EL (cell line): Measurements from ENCODE around the gene BFSP1.
A peak's percentile ranks its signal among the peaks of the same experiment; 100 is the strongest.

Experiments
- DNase-seq: peaks from one replicate; pipeline ENCODE4 v3.0.0-alpha.2; 2016

BFSP1 gene

DNA sequence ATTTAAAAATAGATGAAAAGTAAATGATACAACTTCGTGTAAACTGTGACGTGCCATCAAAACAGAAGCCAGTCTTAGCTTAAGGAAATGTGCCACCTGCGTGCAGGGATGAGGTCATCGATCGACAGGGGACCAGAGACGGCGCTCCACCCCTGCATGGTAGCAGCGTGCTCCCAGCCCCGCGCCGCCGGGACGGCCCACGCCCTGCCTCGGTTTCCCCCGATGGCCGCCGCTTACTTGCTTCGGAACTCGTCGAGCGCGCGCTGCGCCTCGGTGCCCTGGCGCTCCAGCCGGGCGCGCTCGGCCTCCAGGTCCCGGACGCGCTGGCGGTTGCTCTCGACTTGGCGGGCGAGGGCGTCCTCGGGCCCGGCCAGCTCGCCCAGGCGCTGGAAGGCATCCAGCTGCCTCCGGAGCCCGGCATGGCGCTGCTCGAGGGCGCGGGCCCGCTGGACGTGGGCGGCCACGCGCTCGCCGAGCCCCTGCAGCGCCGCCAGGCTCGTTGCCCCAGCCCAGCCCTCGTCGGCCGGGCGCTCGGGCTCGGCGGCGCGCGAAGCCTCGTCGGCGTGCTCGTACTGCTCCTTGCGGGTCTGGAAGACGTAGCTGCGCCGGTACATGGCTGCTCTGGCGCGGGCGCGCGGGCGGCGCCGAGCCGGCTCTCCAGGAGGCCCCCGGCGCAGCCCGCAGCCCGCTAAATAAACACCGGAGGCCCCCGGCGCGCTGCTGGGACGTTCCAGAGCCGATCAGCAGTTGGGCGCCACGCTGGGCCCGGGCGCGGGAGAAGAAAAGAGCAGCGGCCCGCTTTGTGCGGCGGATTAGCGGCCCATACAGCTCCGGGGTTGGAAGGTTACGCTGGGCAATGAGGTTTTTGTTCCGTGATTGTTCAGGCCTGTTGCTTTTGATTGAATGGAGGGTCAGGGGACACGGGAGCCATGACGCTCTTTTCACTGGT, at the start of gene BFSP1:
Gene BFSP1 (minus strand): TSS at position 664 of the 949 bp plus-strand sequence. CDS start 50 bp downstream, at position 614.
- peak; percentile 73 for DNase-seq

DNA sequence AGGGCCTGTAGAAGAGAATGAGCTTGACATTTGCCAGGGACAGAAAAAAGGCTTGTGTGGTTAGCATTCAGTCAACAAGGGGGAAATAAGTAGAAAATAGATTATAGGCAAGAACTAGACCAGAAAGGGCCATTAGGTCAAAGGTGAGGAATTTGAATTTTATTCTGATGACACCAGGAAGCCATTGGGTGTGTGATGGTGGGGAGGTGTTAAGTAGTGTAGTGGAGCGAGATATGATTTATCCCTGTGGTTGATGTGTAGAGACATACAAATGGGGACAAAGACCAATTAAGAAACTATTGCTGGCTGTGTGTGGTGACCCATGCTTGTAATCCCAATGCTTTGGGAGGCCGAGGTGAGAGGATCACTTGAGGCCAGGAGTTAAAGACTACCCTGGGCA, 49.7 kb upstream of the BFSP1 start:
- DNase-seq: no peak

DNA sequence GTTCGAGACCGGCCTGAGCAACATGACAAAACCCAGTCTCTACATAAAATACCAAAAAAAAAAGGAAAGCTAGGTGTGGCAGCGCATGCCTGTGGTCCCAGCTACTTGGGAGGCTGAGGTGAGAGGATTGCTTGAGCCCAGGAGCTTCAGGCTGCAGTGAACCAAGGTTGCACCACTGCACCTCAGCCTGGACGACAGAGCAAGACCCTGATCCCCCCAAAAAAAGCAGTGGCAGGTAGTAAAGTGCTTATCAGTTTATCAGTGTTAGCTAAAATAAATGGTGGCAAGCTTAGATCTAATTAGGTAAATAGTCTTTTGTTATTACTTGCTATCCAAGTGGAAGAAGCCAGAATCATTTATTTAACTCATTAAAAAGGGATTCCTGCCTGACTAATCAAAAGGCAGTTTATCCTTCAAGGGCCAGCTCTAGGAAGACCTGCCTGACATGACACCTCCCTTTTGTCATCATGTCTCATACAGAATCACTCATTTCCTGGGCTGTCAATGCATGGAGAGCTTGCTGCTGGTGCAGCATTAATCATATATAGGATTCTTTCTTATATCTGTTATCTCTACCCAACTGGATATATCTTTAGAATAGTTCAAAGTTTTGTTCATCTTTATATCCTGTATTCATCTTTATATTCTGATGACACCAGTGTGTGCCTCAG, 48.3 kb upstream of the BFSP1 start:
- DNase-seq: peak; percentile 25

DNA sequence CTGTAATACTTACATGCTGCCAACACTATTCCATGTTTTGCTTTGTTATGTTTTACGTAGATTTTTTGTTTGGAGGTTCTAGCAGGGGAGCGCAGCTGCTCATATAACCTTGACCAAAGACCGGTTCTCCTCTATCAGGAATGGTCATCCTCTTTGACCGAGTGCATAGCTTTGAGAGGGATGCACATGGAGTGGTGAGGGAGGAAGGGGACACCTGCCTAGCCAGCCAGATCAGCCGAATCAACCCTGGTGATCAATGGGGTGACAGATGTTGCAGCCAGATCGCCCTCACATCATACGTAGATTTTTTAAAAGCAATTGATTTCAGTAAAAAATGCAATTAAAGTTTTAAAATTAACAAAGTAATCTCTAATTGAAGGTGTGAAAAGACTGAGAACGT, 45.0 kb upstream of the BFSP1 start:
- DNase-seq: no peak

- DNase-seq: no peak
These were observed 42.3 kb upstream of the BFSP1 start for GRCh38 chr20:17573463-17573862.

GRCh38 chr20:17572034-17572638, 41.0 kb upstream of the BFSP1 start:
- no peak for DNase-seq

- peak; percentile 24 for DNase-seq
These were observed 40.0 kb upstream of the BFSP1 start for GRCh38 chr20:17571153-17571527.

- peak; percentile 65 for DNase-seq
These were observed 39.4 kb upstream of the BFSP1 start for GRCh38 chr20:17570347-17571152.

DNA sequence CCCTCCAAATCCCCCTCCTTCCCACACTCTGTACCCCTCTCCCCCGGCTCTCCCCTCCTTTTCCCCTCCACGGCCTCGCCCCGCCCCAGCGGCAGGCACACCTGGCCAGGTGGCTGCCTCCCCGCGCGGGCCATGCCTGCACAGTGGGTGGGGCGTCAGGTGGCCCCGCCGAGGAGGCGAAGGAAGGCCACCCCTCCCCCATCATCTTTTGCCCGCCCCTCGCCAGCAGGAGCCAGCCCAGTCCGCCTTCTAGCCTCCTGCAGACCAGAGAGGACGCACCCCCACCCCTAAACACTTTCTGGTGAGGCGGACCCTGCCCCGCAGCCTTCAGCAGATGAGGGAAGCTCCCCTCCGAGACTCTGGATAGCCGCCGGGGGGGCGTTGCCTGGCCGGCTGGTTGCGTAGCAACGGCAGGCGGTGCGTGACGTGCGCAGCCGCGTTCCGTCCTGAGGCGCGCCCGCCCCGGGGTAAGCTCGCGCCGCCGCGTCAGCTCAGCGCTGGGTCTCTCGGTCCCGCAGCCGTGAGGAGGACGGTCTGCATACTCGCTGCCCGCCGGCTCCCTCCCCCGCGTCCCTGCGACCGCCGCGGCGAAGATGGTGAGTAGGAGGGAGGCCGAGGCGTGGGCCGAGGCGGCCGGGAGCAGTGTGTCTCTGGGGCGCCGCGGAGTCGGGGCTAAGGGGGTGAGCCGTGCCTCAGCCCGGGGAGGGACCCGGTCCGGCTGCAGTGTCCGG, 38.6 kb upstream of the BFSP1 start, which contains the start of gene DSTN:
Gene DSTN (plus strand): TSS at position 460 of the 731 bp plus-strand sequence. CDS start 134 bp downstream, at position 594.
- peak; percentile 96 for DNase-seq

DNA sequence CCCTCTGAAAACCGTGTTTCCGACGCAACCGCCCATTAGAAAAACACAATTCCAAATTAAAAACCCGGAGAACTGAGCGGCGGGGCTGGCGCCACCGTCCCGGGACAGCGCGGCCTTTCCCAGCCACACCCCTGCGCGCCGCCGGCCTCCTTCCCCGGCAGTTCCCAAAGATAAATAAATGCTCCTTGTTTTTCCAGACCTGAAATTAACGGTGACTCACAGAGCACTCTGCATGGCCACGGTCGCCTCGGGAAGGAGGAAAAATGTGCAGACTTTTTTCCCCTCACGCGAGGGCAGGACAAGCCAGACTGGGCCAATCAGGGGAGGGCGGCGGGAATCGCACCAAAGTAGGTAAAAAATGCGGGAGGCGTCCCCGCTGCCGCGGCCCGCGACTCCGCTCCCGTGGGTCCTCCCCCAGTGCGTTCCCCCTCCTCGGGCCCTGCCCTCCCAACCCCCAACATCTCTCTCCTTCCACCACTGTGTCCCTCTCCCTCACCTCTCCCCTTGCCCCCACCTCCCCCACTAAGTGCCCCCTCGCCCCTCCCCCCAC, 37.9 kb upstream of the BFSP1 start:
- DNase-seq: peak; percentile 99

DNA sequence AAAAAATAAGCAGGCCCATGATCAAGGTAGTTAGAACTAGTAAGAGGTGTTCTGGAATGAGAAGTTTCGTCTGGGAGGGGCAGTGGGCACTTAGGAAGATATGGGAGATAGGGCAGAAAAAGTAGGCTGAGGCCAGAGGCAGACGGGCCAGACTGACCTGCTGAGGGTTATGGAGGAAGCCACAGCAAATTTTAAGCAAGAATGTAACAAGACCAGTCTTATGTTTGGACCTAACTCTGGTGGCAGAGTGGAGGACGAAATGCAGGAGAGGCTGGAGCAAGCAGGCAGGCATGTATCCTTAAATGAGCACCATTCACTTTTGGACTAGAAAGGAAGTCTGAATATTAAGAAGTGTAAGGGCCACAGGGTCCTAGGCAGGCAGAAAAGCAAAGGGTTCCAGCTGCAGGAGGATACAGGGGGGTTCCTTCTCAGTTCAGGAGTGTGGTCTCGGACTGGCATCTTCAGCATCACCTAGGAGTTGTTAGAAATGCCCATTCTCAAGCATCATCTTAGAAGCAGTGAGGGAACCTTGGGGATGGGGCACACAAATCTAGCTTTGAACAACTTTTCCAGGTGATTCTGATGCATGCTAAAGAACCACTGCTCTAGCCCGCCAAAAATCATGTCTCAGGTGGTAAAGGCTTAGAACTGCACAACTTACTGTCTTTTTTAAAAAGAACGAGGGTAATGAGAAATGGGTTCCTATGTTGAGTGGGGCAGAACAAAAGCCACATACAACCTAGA, 37.0 kb upstream of the BFSP1 start:
- no peak for DNase-seq

DNA sequence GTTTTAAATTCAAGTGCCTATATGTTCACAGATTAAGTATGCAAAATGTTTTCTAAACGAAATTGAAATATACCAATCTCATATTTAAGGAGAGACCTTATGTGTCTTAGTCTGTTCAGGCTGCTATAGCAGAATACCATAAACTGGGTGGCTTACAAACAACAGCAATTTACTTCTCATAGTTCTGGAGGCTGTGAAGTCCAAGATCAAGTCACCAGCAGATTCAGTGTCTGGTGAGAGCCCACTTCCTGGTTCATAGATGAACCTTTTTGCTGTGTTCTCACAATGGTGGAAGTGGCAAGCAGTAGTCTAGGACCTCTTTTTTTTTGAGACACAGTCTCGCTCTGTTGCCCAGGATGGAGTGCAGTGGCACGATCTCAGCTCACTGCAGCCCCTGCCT, 35.2 kb upstream of the BFSP1 start:
- DNase-seq: no peak

DNA sequence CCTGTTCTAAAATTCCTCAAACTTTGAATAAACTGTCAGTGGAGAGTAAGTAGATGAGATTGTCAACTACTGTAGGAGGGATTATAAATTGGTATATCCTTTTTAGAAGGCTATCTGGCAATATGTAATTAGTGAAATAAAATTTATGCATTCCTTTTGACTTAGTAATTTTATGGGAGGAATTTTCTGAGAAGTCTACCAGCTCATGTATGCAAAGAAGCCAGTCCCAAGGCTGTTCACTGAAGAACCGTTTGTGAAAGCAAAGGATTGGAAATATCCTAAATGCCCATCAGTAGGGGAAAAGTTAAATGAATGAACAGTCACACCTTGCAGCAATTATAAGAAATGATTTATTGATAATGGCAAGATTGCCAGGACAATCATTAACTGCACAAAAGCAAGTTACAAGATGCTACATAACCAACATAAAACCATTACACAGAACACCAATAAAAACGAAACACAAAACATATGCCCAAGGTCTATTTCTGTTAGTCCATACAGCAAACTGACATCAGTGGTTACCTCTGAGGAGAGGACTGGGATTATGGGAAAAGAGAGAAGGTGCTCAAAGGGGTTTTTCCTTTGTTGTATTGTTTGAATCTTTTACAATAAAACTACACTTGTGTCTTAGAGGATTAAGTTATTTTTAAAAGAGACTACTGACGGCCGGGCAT, 34.1 kb upstream of the BFSP1 start:
- peak; percentile 68 for DNase-seq

GRCh38 chr20:17562804-17563305, 31.7 kb upstream of the BFSP1 start:
- peak; percentile 79 for DNase-seq

DNA sequence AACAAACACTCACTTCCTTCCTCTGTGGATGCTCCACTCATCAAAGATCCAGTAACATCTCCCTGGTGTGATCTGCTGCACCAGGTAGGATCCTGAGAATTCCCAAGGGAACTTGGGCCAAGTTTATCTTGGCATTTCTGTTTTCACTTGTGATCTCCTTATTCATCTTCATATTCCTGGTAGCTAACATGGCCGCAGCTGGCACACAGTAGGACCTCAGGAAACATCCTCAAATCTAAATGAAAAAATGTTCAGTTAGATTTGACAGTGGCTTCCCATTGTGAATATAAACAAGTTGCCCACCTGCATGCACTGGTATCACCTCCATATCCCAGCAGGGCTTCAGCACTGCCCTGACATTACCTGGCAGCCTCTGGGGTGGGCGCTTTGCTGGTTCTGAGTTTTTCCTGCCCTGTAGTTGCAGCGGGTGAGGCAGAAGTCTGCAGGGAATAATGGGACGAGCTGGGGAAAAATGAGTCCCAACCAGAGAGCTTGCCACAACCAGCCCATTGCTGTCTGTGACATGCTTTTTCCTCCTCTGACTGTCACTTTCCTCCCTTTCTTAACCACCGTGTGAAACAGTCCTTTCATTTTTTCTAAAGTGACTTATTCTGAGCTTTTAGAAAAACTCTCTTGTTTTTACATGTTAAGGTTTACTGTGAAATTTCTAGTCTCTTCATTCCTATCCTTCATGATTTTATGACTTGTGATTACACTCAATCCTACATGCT, 29.3 kb upstream of the BFSP1 start:
- peak; percentile 36 for DNase-seq

DNA sequence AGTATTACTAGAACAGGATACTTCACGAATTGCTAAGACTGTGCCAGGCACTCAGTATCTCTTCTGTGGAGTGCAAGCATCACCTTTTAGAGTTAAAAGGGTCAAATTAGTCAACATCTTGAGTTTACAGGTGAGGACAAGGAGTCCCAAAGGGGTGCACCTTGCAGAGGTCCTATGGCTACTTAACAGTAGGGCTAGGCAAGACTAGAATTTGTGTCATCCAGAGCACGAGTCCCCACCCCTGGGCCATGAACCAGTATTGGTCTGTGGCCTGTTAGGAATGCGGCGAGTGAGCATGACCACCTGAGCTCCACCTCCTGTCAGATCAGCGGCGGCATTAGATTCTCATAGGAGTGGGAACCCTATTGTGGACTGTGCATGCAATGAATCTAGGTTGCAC, 28.2 kb upstream of the BFSP1 start:
- DNase-seq: no peak

GRCh38 chr20:17558941-17559304, 27.7 kb upstream of the BFSP1 start:
- no peak for DNase-seq

- peak; percentile 91 for DNase-seq
These were observed 27.2 kb upstream of the BFSP1 start for GRCh38 chr20:17558154-17558940.

- peak; percentile 67 for DNase-seq
These were observed 26.5 kb upstream of the BFSP1 start for GRCh38 chr20:17557675-17558006.
